GM12878 (cell line): ENCODE data around the gene CUEDC1.

Source experiments
- ATF7 ChIP-seq: fragments of 450-650 bp; IDR thresholded peaks from 2 replicates; pipeline ENCODE4 v1.6.1; 2016; ENCODE audit warnings: low read depth, mild to moderate bottlenecking
- BRCA1 ChIP-seq: IDR thresholded peaks from 2 replicates; pipeline ENCODE4 v1.6.1; 2011; ENCODE audit warnings: low read depth, low read length, improper control_type of control experiment
- CTCF ChIP-seq, 3 experiments: IDR thresholded peaks in 2 of 3; conservative IDR thresholded peaks in 1 of 3; 2 replicates each; pipeline ENCODE4 v1.5.1; 2011; ENCODE audit warnings: low read depth in 3 of 3, low read length in 3 of 3, mild to moderate bottlenecking in 3 of 3, control low read depth in 2 of 3, moderate library complexity in 2 of 3, inconsistent platforms in 1 of 3, mixed read lengths in 1 of 3; ENCODE audit not compliant: control insufficient read depth in 2 of 3, insufficient read depth in 1 of 3; ENCODE audit errors: extremely low read depth in 1 of 3
- EZH2 ChIP-seq: IDR thresholded peaks from 2 replicates; pipeline ENCODE4 v1.6.1; 2012; ENCODE audit warnings: low read depth, mild to moderate bottlenecking, control low read depth, inconsistent platforms, low read length, borderline replicate concordance; ENCODE audit not compliant: control insufficient read depth
- GABPA ChIP-seq: IDR thresholded peaks from 2 replicates; pipeline ENCODE4 v1.6.1; 2014; ENCODE audit warnings: antibody characterized with exemption, low read depth, mild to moderate bottlenecking, inconsistent platforms
- HDAC2 ChIP-seq: fragments of 200-600 bp; sonication (generic); IDR thresholded peaks from 2 replicates; pipeline ENCODE4 v1.6.1; 2017
- KDM1A ChIP-seq: fragments of 200-600 bp; sonication (generic); IDR thresholded peaks from 2 replicates; pipeline ENCODE4 v1.6.1; 2016; ENCODE audit warnings: borderline replicate concordance
- POLR2A ChIP-seq: IDR thresholded peaks from 2 replicates; pipeline ENCODE4 v1.6.1; 2011; ENCODE audit warnings: low read depth, mild to moderate bottlenecking, low read length
- POLR2AphosphoS5 ChIP-seq: IDR thresholded peaks from 2 replicates; pipeline ENCODE4 v1.6.1; 2011; ENCODE audit warnings: mild to moderate bottlenecking, low read length, inconsistent platforms
- RB1 ChIP-seq: fragments of 450-650 bp; formaldehyde crosslinking; IDR thresholded peaks from 2 replicates; pipeline ENCODE4 v1.6.1; 2017; ENCODE audit warnings: mild to moderate bottlenecking, borderline replicate concordance

- TF ChIP-seq HDAC2, result no peak
- no peak for TF ChIP-seq ATF7
- no peak for TF ChIP-seq GABPA
- no peak for TF ChIP-seq KDM1A
- no peak for TF ChIP-seq EZH2
- TF ChIP-seq CTCF (IDR thresholded peaks at IDR 0.05 in 2 of 3, conservative IDR thresholded peaks at IDR 0.05 in 1 of 3; ENCODE audit: control insufficient read depth in 2 of 3, extremely low read depth in 1 of 3, insufficient read depth in 1 of 3, low read depth in 3 of 3, low read length in 3 of 3), result no peak
- no peak for TF ChIP-seq POLR2A
- no peak for TF ChIP-seq POLR2AphosphoS5
- no peak for TF ChIP-seq RB1
- no peak for TF ChIP-seq BRCA1
Measured at GRCh38 chr17:57920916-57921703, 34.1 kb downstream of the CUEDC1 start.
